ENCODE data around the gene ITGA11.

DNA sequence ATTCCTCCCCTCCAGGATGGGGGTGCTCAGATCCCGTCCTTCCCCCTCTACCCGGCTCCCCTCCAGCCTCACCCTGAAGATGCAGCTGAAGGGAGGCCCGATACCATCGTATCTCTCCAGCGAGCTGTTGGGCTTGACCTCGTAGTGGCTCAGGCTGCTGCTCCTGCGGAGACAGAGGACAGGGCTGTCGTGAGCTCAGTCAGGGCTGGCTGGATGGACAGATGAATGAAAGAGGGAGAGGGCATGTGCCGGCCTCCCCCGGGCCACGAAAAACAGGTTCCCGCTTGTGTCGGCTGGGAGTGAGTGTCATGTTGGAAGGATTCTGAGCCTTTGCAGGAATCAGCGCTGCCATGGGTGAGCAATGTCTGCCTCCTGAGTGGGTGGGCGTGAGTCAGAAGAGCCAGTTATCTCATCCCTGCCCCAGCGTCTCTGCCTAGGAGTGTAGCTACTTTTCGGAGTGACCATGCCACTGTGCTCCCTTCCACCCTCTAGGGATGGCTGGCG lies 119.2 kb downstream of the ITGA11 start:
- TF ChIP-seq CTCF (conservative IDR thresholded peaks at IDR 0.05; ENCODE audit: low read length): no peak
- TF ChIP-seq EZH2phosphoT487 (IDR thresholded peaks at IDR 0.05; ENCODE audit: borderline replicate concordance, low read depth, low read length): no peak
